Astrocyte (in vitro differentiated cells and primary cell): Measurements from ENCODE around the gene LPGAT1. TPM values are rescaled to one million over a fixed set of nuclear protein-coding genes. Genes with fewer than 3 reads are reported as not detected.
"Not testable (repeated sequence)": the region's sequence is repeated elsewhere in the genome, so short reads cannot be mapped to it uniquely, and the experiment has no call there.

Source experiments
- DNase-seq: peaks from one replicate; pipeline ENCODE4 v3.0.0-alpha.2; 2010; ENCODE audit warnings: low read depth
- FAIRE-seq: peaks from 2 replicates; lab custom pipeline; 2011; peaks lifted over from hg19 to GRCh38; lab: Jason Lieb, UNC
- H2AFZ ChIP-seq: 2 replicates; pipeline ENCODE4 v1.6.0; 2012; ENCODE audit warnings: low read depth, low read length, inconsistent platforms
- H3K27ac ChIP-seq: 2 replicates; pipeline ENCODE4 v1.5.1; 2011; ENCODE audit warnings: low read depth, low read length, inconsistent platforms
- H3K27me3 ChIP-seq: 2 replicates; pipeline ENCODE4 v1.6.0; 2011; ENCODE audit warnings: low read length, inconsistent platforms; ENCODE audit not compliant: insufficient read depth
- H3K36me3 ChIP-seq: 2 replicates; pipeline ENCODE4 v1.5.1; 2011; ENCODE audit warnings: low read length, inconsistent platforms; ENCODE audit not compliant: insufficient read depth
- H3K4me1 ChIP-seq: 2 replicates; pipeline ENCODE4 v1.5.1; 2011; ENCODE audit warnings: low read length, inconsistent platforms; ENCODE audit not compliant: insufficient read depth
- H3K4me2 ChIP-seq: 2 replicates; pipeline ENCODE4 v1.6.0; 2012; ENCODE audit warnings: low read length, inconsistent platforms
- H3K4me3 ChIP-seq: 2 replicates; pipeline ENCODE4 v1.5.1; 2011; ENCODE audit warnings: low read depth, mild to moderate bottlenecking, low read length, inconsistent platforms; ENCODE audit not compliant: insufficient read depth
- H3K79me2 ChIP-seq: 2 replicates; pipeline ENCODE4 v1.6.0; 2012; ENCODE audit warnings: mild to moderate bottlenecking, low read length, inconsistent platforms; ENCODE audit not compliant: insufficient read depth
- H3K9ac ChIP-seq: 2 replicates; pipeline ENCODE4 v1.6.0; 2012; ENCODE audit warnings: mild to moderate bottlenecking, low read length, inconsistent platforms
- H3K9me3 ChIP-seq: 2 replicates; pipeline ENCODE4 v1.5.1; 2012; ENCODE audit warnings: low read depth, mild to moderate bottlenecking, low read length, inconsistent platforms; ENCODE audit not compliant: insufficient read depth
- H4K20me1 ChIP-seq: 2 replicates; pipeline ENCODE4 v1.6.0; 2012; ENCODE audit warnings: low read length, inconsistent platforms; ENCODE audit not compliant: insufficient read depth
- H3K27ac Mint-ChIP-seq: one replicate; pipeline ENCODE4 v1.8.0; 2021; ENCODE audit warnings: mild to moderate bottlenecking, mixed read lengths; ENCODE audit not compliant: unreplicated experiment
- H3K27me3 Mint-ChIP-seq: one replicate; pipeline ENCODE4 v1.8.0; 2021; ENCODE audit warnings: low read depth, mixed read lengths; ENCODE audit not compliant: unreplicated experiment
- H3K36me3 Mint-ChIP-seq: one replicate; pipeline ENCODE4 v1.8.0; 2021; ENCODE audit warnings: low read depth, mixed read lengths; ENCODE audit not compliant: unreplicated experiment
- H3K4me1 Mint-ChIP-seq: one replicate; pipeline ENCODE4 v1.8.0; 2021; ENCODE audit warnings: low read depth, mixed read lengths; ENCODE audit not compliant: unreplicated experiment
- H3K4me3 Mint-ChIP-seq: one replicate; pipeline ENCODE4 v1.8.0; 2021; ENCODE audit warnings: mild to moderate bottlenecking, moderate library complexity, mixed read lengths; ENCODE audit not compliant: unreplicated experiment
- H3K9me3 Mint-ChIP-seq: one replicate; pipeline ENCODE4 v1.8.0; 2021; ENCODE audit warnings: mild to moderate bottlenecking, mixed read lengths; ENCODE audit not compliant: unreplicated experiment
- EZH2 ChIP-seq: IDR thresholded peaks from 2 replicates; pipeline ENCODE4 v1.6.1; 2012; ENCODE audit warnings: mild to moderate bottlenecking, low read length, inconsistent platforms; ENCODE audit not compliant: insufficient read depth
- total RNA-seq: library from RNA; stranded (reverse); gene quantifications from 2 replicates; pipeline ENCODE4 v1.2.1, GENCODE V29; 2021
- TF ChIP-seq, protein P1 (sequence below): IDR thresholded peaks from 2 replicates; pipeline ENCODE4 v1.5.1; 2011; ENCODE audit warnings: low read depth, mild to moderate bottlenecking, inconsistent platforms, low read length, moderate library complexity; ENCODE audit not compliant: insufficient read depth

LPGAT1 gene
- total RNA-seq, 1 donor from 2014 or later: 36.7 TPM

DNA sequence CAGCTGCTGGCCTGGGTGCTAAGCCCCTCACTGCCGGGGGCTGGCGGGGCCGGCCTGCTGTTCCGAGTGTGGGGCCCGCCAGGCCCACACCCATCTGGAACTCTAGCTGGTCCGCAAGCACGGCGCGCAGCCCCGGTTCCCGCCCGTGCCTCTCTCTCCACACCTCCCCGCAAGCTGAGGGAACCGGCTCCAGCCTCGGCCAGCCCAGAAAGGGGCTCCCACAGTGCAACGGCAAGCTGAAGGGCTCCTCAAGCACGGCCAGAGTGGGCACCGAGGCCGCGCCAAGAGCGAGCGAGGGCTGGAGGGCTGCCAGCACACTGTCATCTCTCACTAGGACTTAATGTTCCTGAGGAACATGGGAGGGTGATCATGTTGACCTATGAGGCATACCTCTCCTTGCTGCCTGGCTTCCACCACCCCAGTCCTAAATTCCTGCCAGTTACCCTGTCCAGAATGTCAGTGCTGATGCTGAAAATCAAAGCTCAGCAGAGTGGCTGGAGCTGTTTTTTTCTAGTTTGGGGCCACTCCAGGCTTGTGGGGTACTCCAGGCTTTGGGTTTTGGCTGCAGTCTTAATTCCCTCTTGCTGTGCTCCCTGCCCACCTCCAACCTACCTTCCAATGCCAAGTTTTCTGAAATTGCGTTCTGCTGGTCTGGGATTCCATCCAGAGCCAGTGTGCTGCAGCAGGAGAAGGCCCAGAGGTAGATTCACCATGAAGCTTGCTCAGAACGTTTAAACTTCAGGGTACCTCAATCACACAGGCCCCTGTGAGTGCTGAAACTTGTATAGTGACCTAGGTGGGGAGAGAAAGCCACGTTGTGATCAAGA is 44.2 kb upstream of the LPGAT1 start:
- no peak overlapping the region for H3K4me3 Mint-ChIP-seq

GRCh38 chr1:211873731-211874130 is 43.2 kb upstream of the LPGAT1 start:
- not testable (repeated sequence) for FAIRE-seq, H3K4me1 Mint-ChIP-seq

More for the DNA sequence above, 44.2 kb upstream of the LPGAT1 start:
- no peak overlapping the region for H2AFZ ChIP-seq
- TF ChIP-seq, protein P1, sequence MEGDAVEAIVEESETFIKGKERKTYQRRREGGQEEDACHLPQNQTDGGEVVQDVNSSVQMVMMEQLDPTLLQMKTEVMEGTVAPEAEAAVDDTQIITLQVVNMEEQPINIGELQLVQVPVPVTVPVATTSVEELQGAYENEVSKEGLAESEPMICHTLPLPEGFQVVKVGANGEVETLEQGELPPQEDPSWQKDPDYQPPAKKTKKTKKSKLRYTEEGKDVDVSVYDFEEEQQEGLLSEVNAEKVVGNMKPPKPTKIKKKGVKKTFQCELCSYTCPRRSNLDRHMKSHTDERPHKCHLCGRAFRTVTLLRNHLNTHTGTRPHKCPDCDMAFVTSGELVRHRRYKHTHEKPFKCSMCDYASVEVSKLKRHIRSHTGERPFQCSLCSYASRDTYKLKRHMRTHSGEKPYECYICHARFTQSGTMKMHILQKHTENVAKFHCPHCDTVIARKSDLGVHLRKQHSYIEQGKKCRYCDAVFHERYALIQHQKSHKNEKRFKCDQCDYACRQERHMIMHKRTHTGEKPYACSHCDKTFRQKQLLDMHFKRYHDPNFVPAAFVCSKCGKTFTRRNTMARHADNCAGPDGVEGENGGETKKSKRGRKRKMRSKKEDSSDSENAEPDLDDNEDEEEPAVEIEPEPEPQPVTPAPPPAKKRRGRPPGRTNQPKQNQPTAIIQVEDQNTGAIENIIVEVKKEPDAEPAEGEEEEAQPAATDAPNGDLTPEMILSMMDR: no peak
- no peak for TF ChIP-seq EZH2
- no peak overlapping the region for H3K9ac ChIP-seq
- Mint-ChIP-seq H3K9me3 (no peaks in the 10 kb centered on the region), H3K27me3 (peaks cover 11% of the 10 kb centered on the region), H3K36me3 (no peaks in the 10 kb centered on the region), H3K4me1 (no peaks in the 10 kb centered on the region), H3K27ac (no peak overlapping the region)
- H3K9me3 ChIP-seq: no peaks in the 10 kb centered on the region
- H3K36me3 ChIP-seq: no peaks in the 10 kb centered on the region
- no peaks in the 10 kb centered on the region for H3K27me3 ChIP-seq
- no peaks in the 10 kb centered on the region for H4K20me1 ChIP-seq
- FAIRE-seq (no peak), DNase-seq (no peak)
- no peaks in the 10 kb centered on the region for H3K4me1 ChIP-seq
- H3K4me2 ChIP-seq: no peak overlapping the region
- no peak overlapping the region for H3K4me3 ChIP-seq
- H3K79me2 ChIP-seq: no peaks in the 10 kb centered on the region
- no peak overlapping the region for H3K27ac ChIP-seq

GRCh38 chr1:211870156-211870555 is 39.6 kb upstream of the LPGAT1 start:
- H3K4me3 ChIP-seq: no peak overlapping the region
- DNase-seq (peak; percentile 14), FAIRE-seq (peak; percentile 5)
- no peak overlapping the region for H2AFZ ChIP-seq
- no peaks in the 10 kb centered on the region for H3K4me1 ChIP-seq
- H3K9me3 Mint-ChIP-seq: no peaks in the 10 kb centered on the region
- H3K4me2 ChIP-seq: no peak overlapping the region
- no peaks in the 10 kb centered on the region for H3K9me3 ChIP-seq
- no peak overlapping the region for H3K27ac ChIP-seq
- TF ChIP-seq, protein P1: no peak
- TF ChIP-seq EZH2: no peak
- H3K79me2 ChIP-seq: no peaks in the 10 kb centered on the region
- no peaks in the 10 kb centered on the region for H3K36me3 ChIP-seq
- H3K4me1 Mint-ChIP-seq: no peaks in the 10 kb centered on the region
- no peak overlapping the region for H3K4me3 Mint-ChIP-seq
- no peak overlapping the region for H3K9ac ChIP-seq
- no peaks in the 10 kb centered on the region for H3K27me3 ChIP-seq
- no peaks in the 10 kb centered on the region for H3K36me3 Mint-ChIP-seq
- no peak overlapping the region for H3K27ac Mint-ChIP-seq
- H3K27me3 Mint-ChIP-seq: peaks cover 9% of the 10 kb centered on the region
- no peaks in the 10 kb centered on the region for H4K20me1 ChIP-seq

More at GRCh38 chr1:211873731-211874130, 43.2 kb upstream of the LPGAT1 start:
- not testable (repeated sequence) for H3K27me3 Mint-ChIP-seq, H2AFZ ChIP-seq, H3K9me3 ChIP-seq, DNase-seq, H4K20me1 ChIP-seq, H3K4me1 ChIP-seq, H3K4me3 Mint-ChIP-seq, H3K4me3 ChIP-seq, H3K9ac ChIP-seq, H3K4me2 ChIP-seq, H3K36me3 Mint-ChIP-seq, H3K27ac Mint-ChIP-seq, H3K27me3 ChIP-seq, H3K36me3 ChIP-seq, H3K27ac ChIP-seq, H3K9me3 Mint-ChIP-seq, H3K79me2 ChIP-seq
